K562 (cell line): ENCODE data around the gene CPSF7. TPM values are rescaled to one million over a fixed set of nuclear protein-coding genes. Genes with fewer than 3 reads are reported as not detected.
A peak's percentile ranks its signal among the peaks of the same experiment; 100 is the strongest.

ENCODE experiments used
- ATAC-seq: fragments of 200-7000 bp; cut with Tn5 transposase; 3 replicates; pipeline ENCODE4 v1.9.1; 2020; ENCODE audit warnings: moderate library complexity
- BruUV-seq: library from RNA; stranded (reverse); fragments of 400-500 nt; replicated peaks from 2 replicates; lab custom pipeline; 2021; lab: Mats Ljungman, UMichigan
- CTCF ChIA-PET: fragments of 300-600 bp; formaldehyde crosslinking; extraction: SDS; loops from one replicate; lab custom pipeline; 2021; ENCODE audit warnings: low intra/inter-chr PET ratio; lab: Yijun Ruan, JAX
- POLR2A ChIA-PET: fragments of 300-600, 350-650 bp; sonication (Branson Sonifier 250); formaldehyde crosslinking; extraction: SDS; loops from one replicate; lab custom pipeline; 2021; ENCODE audit warnings: antibody characterized with exemption, inconsistent platforms; lab: Yijun Ruan, JAX
- DNase-seq, 4 experiments: peaks; one replicate each; pipeline versions ENCODE4 v3.0.0 to v3.0.0-alpha.2; 2011 to 2018; ENCODE audit warnings: low spot score in 3 of 4, mixed read lengths in 3 of 4; ENCODE audit errors: extremely low read depth in 1 of 4
- FAIRE-seq: peaks from 2 replicates; lab custom pipeline; 2011; peaks lifted over from hg19 to GRCh38; lab: Jason Lieb, UNC
- H2AFZ ChIP-seq: 2 replicates; pipeline ENCODE4 v1.6.0; 2011; ENCODE audit warnings: low read depth, low read length, control low read depth, inconsistent platforms
- H3K27ac ChIP-seq: fragments of 200-600 bp; 3 replicates; pipeline ENCODE4 v1.8.0; 2011; ENCODE audit warnings: low read depth, mild to moderate bottlenecking, control low read depth, inconsistent platforms, low read length, moderate library complexity, mixed read lengths; ENCODE audit errors: extremely low read depth
- H3K27me3 ChIP-seq, 2 experiments: fragments of 300-600 bp in 1 of 2; 2 replicates in 1 of 2; 3 replicates in 1 of 2; pipeline versions ENCODE4 v1.6.0 to v1.8.0; 2011; ENCODE audit warnings: inconsistent platforms in 2 of 2, low read length in 2 of 2, mild to moderate bottlenecking in 1 of 2, mixed read lengths in 1 of 2, moderate library complexity in 1 of 2; ENCODE audit not compliant: control insufficient read depth in 2 of 2, insufficient read depth in 2 of 2
- H3K36me3 ChIP-seq: fragments of 300-600 bp; 3 replicates; pipeline ENCODE4 v1.8.0; 2011; ENCODE audit warnings: mild to moderate bottlenecking, low read length, inconsistent platforms; ENCODE audit not compliant: control insufficient read depth, insufficient read depth
- H3K4me1 ChIP-seq, 2 experiments: fragments of 200-600 bp in 1 of 2; replicated peaks in 1 of 2; 2 replicates in 1 of 2; 3 replicates in 1 of 2; pipeline versions ENCODE4 v1.5.1 to v1.8.0; 2011; ENCODE audit warnings: inconsistent platforms in 2 of 2, low read length in 2 of 2, mild to moderate bottlenecking in 1 of 2, mixed read lengths in 1 of 2, moderate library complexity in 1 of 2; ENCODE audit not compliant: control insufficient read depth in 2 of 2, insufficient read depth in 2 of 2
- H3K4me2 ChIP-seq: 2 replicates; pipeline ENCODE4 v1.6.1; 2011; ENCODE audit warnings: low read length, control low read depth, inconsistent platforms, mixed read lengths; ENCODE audit not compliant: insufficient read depth
- H3K4me3 ChIP-seq: fragments of 200-600 bp; sonication (generic), shearing (Covaris generic); 2 replicates; pipeline ENCODE4 v1.5.1; 2016; ENCODE audit warnings: control low read depth, inconsistent platforms
- H3K79me2 ChIP-seq: fragments of 200-600 bp; 3 replicates; pipeline ENCODE4 v1.8.0; 2011; ENCODE audit warnings: low read length, inconsistent platforms; ENCODE audit not compliant: control insufficient read depth, insufficient read depth
- H3K9ac ChIP-seq, 2 experiments: 2 replicates each; pipeline versions ENCODE4 v1.6.0 to v1.6.1; 2011; ENCODE audit warnings: low read depth in 2 of 2, low read length in 2 of 2, control low read depth in 1 of 2, inconsistent platforms in 1 of 2, mild to moderate bottlenecking in 1 of 2, mixed read lengths in 1 of 2; ENCODE audit not compliant: insufficient read depth in 1 of 2
- H3K9me1 ChIP-seq: one replicate; pipeline ENCODE4 v1.6.0; 2011; ENCODE audit warnings: inconsistent platforms, mild to moderate bottlenecking, low read length, moderate library complexity; ENCODE audit not compliant: control insufficient read depth, insufficient read depth
- H3K9me3 ChIP-seq: replicated peaks from 2 replicates; pipeline ENCODE4 v1.5.1; 2011; ENCODE audit warnings: low read depth, low read length, inconsistent platforms; ENCODE audit not compliant: control insufficient read depth, insufficient read depth
- H4K20me1 ChIP-seq: replicated peaks from 2 replicates; pipeline ENCODE4 v1.6.1; 2011; ENCODE audit warnings: low read length, inconsistent platforms, mixed read lengths; ENCODE audit not compliant: control insufficient read depth, insufficient read depth
- BCOR ChIP-seq: fragments of 450-650 bp; IDR thresholded peaks from 2 replicates; pipeline ENCODE4 v1.6.1; 2016
- FOSL1 ChIP-seq: fragments of 200-800 bp; sonication (Bioruptor generic); conservative IDR thresholded peaks from 2 replicates; pipeline ENCODE4 v1.6.1; 2016; ENCODE audit warnings: missing genetic modification characterization, missing compliant biosample characterization
- KDM1A ChIP-seq, 2 experiments: fragments of 450-650 bp; IDR thresholded peaks; 2 replicates each; pipeline ENCODE4 v1.6.1; 2016; ENCODE audit warnings: mild to moderate bottlenecking in 2 of 2
- MTA2 ChIP-seq: fragments of 450-650 bp; IDR thresholded peaks from 2 replicates; pipeline ENCODE4 v1.6.1; 2016; ENCODE audit warnings: low read depth
- RBM25 ChIP-seq: fragments of 200-400 bp; formaldehyde crosslinking; IDR thresholded peaks from 2 replicates; pipeline ENCODE4 v1.6.1; 2018; ENCODE audit warnings: low read length, low read depth, moderate library complexity; ENCODE audit not compliant: severe bottlenecking
- SUPT5H ChIP-seq: fragments of 450-650 bp; IDR thresholded peaks from 2 replicates; pipeline ENCODE4 v1.6.1; 2016
- THRAP3 ChIP-seq: fragments of 450-650 bp; IDR thresholded peaks from 2 replicates; pipeline ENCODE4 v1.6.1; 2016; ENCODE audit warnings: mild to moderate bottlenecking, inconsistent platforms, borderline replicate concordance
- ZBTB17 ChIP-seq: fragments of 450-650 bp; formaldehyde crosslinking; IDR thresholded peaks from 2 replicates; pipeline ENCODE4 v1.4.0; 2020; ENCODE audit warnings: mild to moderate bottlenecking
- ZNF121 ChIP-seq: sonication (generic); formaldehyde crosslinking; conservative IDR thresholded peaks from 2 replicates; pipeline ENCODE4 v1.8.0; 2022; ENCODE audit warnings: missing genetic modification reagents
- WGBS: fragments of 100-300 bp; shearing (Covaris generic); methylation state at CpG from one replicate; pipeline ENCODE4 v1.1.6; 2016; ENCODE audit warnings: low coverage, mixed read lengths; ENCODE audit not compliant: insufficient coverage; ENCODE audit errors: missing lambda C conversion rate; 5-methylcytosine and 5-hydroxymethylcytosine counted together
- in situ Hi-C: fragments of 300-500 bp; cut with MboI; formaldehyde crosslinking; loops from 4 replicates; pipeline ENCODE4 v1.15.0; 2018; ENCODE audit warnings: inconsistent platforms, mixed read lengths
- intact Hi-C: fragments of 100-400 bp; cut with micrococcal nuclease; formaldehyde crosslinking; loops from 2 replicates; pipeline ENCODE4 v1.14.2; 2022
- polyA plus RNA-seq, 8 experiments: library from polyadenylated mRNA; depleted of rRNA in 4 of 8; stranded (reverse) in 5 of 8; unstranded in 3 of 8; fragments of >200 nt; fragmentation: Nextera tagmentation in 2 of 8; fragmentation: Illumina TruSeq in 1 of 8; extraction: Ambion mirVana in 2 of 8; extraction: Trizol in 1 of 8; gene quantifications; 2 replicates each; pipeline versions ENCODE4 v1.2.1 to v1.2.3, GENCODE V29; 2011 to 2014; ENCODE audit warnings: inconsistent platforms in 1 of 8, missing spikeins in 1 of 8
- total RNA-seq, 7 experiments: library from RNA; depleted of rRNA in 6 of 7; stranded (reverse); fragments of >200 nt in 6 of 7; fragmentation: Illumina TruSeq in 2 of 7; extraction: Trizol in 2 of 7; gene quantifications; 2 replicates each; pipeline versions ENCODE4 v1.2.1 to v1.2.3, GENCODE V29; 2011 to 2021; ENCODE audit warnings: low replicate concordance in 1 of 7

The CPSF7 gene
- total and polyA plus RNA-seq, 9 of the 15 experiments (the other 6 are each of a cell fraction or from before 2014, with no cell fraction given), result 14.8 to 104 (median 44.1) TPM

DNA sequence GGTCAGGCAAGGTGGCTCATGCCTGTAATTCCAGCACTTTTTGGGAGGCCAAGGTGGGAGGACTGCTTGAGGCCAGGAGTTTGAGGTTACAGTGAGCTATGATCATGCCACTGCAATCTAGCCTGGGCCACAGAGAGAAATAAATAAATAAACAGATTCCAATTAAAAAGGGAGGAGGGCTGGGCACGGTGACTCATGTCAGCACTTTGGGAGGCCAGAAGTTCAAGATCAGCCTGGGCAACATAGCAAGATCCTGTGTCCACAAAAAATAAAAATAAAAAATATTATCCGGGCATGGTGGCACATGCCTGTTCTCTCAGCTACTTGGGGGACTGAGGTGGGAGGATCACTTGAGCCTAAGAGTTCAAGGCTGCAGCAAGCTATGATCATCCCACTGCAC lies 75.6 kb downstream of the CPSF7 start:
- in situ Hi-C loops, result no loop called here
- no TSS peak for BruUV-seq

More for the DNA sequence above, 75.6 kb downstream of the CPSF7 start:
- H4K20me1 ChIP-seq, result no peaks in the 10 kb centered on the region
- H3K9me1 ChIP-seq, result peaks cover 3% of the 10 kb centered on the region
- no peak overlapping the region for H3K4me3 ChIP-seq
- no peaks in the 10 kb centered on the region for H3K27me3 ChIP-seq
- H3K9me3 ChIP-seq, result no peaks in the 10 kb centered on the region
- TF ChIP-seq BCOR, result peak; percentile 29; the same call in 1 of the 2 replicates
- TF ChIP-seq RBM25, result peak; percentile 36
- TF ChIP-seq ZNF121 (CRISPR knock-in tag), result peak; percentile 88
- no peak for TF ChIP-seq MTA2
- no peak for TF ChIP-seq THRAP3
- no peak for TF ChIP-seq ZBTB17 (CRISPR knock-in tag)
- no peak for TF ChIP-seq SUPT5H
- TF ChIP-seq FOSL1 (tag), result peak; percentile 46; the same call in 1 of the 2 replicates
- 0 out of 4 replicates have a peak, but pooled peaks of 1 of the 2 experiments have one; percentile 7 for TF ChIP-seq KDM1A (IDR thresholded peaks at IDR 0.05)
- peaks cover 2% of the 10 kb centered on the region; the same call in 2 of the 3 replicates for H3K79me2 ChIP-seq
- intact Hi-C loops, result no loop called here
- H3K4me2 ChIP-seq, result no peak overlapping the region; the same call in 1 of the 2 replicates
- DNase-seq, result no peak
- 63% methylated on average over 2 of the region's 2 CpGs for WGBS
- ChIA-PET POLR2A (interaction anchor here (0.6 to 2.5 kb wide), 6 partner anchors 9 to 1160 kb away, joined by 3 to 8 read pairs (median 3); no protein-coding TSS in a partner anchor), CTCF (no interaction called here)
- H3K27ac ChIP-seq, result peak overlapping the region; percentile 41; the same call in 2 of the 3 replicates
- ATAC-seq, result no peak
- peaks cover 26 to 29% of the 10 kb centered on the region in 2 experiments for H3K4me1 ChIP-seq
- H2AFZ ChIP-seq, result no peak overlapping the region; the same call in 1 of the 2 replicates
- H3K9ac ChIP-seq, result peak overlapping the region in 1 of 2 experiments; percentile 89; a peak in 1 of 4 replicates
- peaks cover 53% of the 10 kb centered on the region; the same call in 2 of the 3 replicates for H3K36me3 ChIP-seq
- no peak for FAIRE-seq
